ENCODE results near the gene SLC43A3. TPM values are rescaled to one million over a fixed set of nuclear protein-coding genes. Genes with fewer than 3 reads are reported as not detected.

The SLC43A3 gene
- 53.5 TPM for total RNA-seq

GRCh38 chr11:57426929-57427726 is at the start of gene SLC43A3:
SLC43A3 (minus strand) TSS chr11:57427121; CDS start chr11:57426172, 949 bp downstream.
- H3K9me3 ChIP-seq = no peaks in the 10 kb centered on the region
- peak in 1 of 2 donors; percentile 94 for DNase-seq (ENCODE audit: extremely low spot score in 2 of 2)
- intact Hi-C loops (cut with DNase I) = no loop called here
- peak within 1 kb of the TSS; percentile 99 for H3K27ac ChIP-seq
- H3K27me3 ChIP-seq = no peaks in the 10 kb centered on the region
- TF ChIP-seq POLR2A (IDR thresholded peaks at IDR 0.05) = no peak
- TF ChIP-seq POLR2AphosphoS5 (IDR thresholded peaks at IDR 0.05; ENCODE audit: insufficient read depth in 1 of 2, low read depth in 1 of 2) = peak; percentile 66 to 85
- TF ChIP-seq CTCF (IDR thresholded peaks at IDR 0.05) = peak in 1 of 3 experiments; percentile 18
- H3K4me3 ChIP-seq = peak within 1 kb of the TSS; percentile 57 to 70
- H3K36me3 ChIP-seq = no peaks in the 10 kb centered on the region
- H3K4me1 ChIP-seq = peaks cover 55% of the 10 kb centered on the region

GRCh38 chr11:57476047-57476756 is 49.3 kb upstream of the SLC43A3 start:
- no peaks in the 10 kb centered on the region for H3K36me3 ChIP-seq
- H3K4me3 ChIP-seq = peak overlapping the region; percentile 48 to 54
- peak overlapping the region; percentile 40 for H3K27ac ChIP-seq
- TF ChIP-seq CTCF (IDR thresholded peaks at IDR 0.05) (no peak), POLR2AphosphoS5 (IDR thresholded peaks at IDR 0.05; ENCODE audit: insufficient read depth in 1 of 2, low read depth in 1 of 2) (no peak), POLR2A (IDR thresholded peaks at IDR 0.05) (no peak)
- peaks cover 22% of the 10 kb centered on the region for H3K4me1 ChIP-seq
- no peaks in the 10 kb centered on the region for H3K27me3 ChIP-seq
- no peaks in the 10 kb centered on the region for H3K9me3 ChIP-seq
- intact Hi-C loops (cut with DNase I) = no loop called here
- DNase-seq (ENCODE audit: extremely low spot score in 2 of 2) = no peak

- intact Hi-C loops (cut with DNase I) = no loop called here
- H3K9me3 ChIP-seq = no peaks in the 10 kb centered on the region
- no peaks in the 10 kb centered on the region for H3K27me3 ChIP-seq
- TF ChIP-seq CTCF (IDR thresholded peaks at IDR 0.05) (no peak), POLR2AphosphoS5 (IDR thresholded peaks at IDR 0.05; ENCODE audit: insufficient read depth in 1 of 2, low read depth in 1 of 2) (no peak), POLR2A (IDR thresholded peaks at IDR 0.05) (no peak)
- H3K4me3 ChIP-seq = peak overlapping the region in 1 of 2 donors; percentile 54
- peaks cover 22% of the 10 kb centered on the region for H3K4me1 ChIP-seq
- no peak overlapping the region for H3K27ac ChIP-seq
- no peak for DNase-seq (ENCODE audit: extremely low spot score in 2 of 2)
- no peaks in the 10 kb centered on the region for H3K36me3 ChIP-seq
Measured at GRCh38 chr11:57475671-57476046, 48.7 kb upstream of the SLC43A3 start.

GRCh38 chr11:57475191-57475590 is 48.3 kb upstream of the SLC43A3 start:
- H3K4me3 ChIP-seq = no peak overlapping the region
- H3K27ac ChIP-seq = no peak overlapping the region
- no peak for DNase-seq (ENCODE audit: extremely low spot score in 2 of 2)
- peaks cover 22% of the 10 kb centered on the region for H3K4me1 ChIP-seq
- intact Hi-C loops (cut with DNase I) = no loop called here
- no peaks in the 10 kb centered on the region for H3K9me3 ChIP-seq
- no peaks in the 10 kb centered on the region for H3K27me3 ChIP-seq
- no peaks in the 10 kb centered on the region for H3K36me3 ChIP-seq
- TF ChIP-seq CTCF (IDR thresholded peaks at IDR 0.05) (no peak), POLR2AphosphoS5 (IDR thresholded peaks at IDR 0.05; ENCODE audit: insufficient read depth in 1 of 2, low read depth in 1 of 2) (no peak), POLR2A (IDR thresholded peaks at IDR 0.05) (no peak)

GRCh38 chr11:57474803-57475115 is 47.8 kb upstream of the SLC43A3 start:
- Histone ChIP-seq H3K4me3 (no peak overlapping the region), H3K27me3 (no peaks in the 10 kb centered on the region), H3K9me3 (no peaks in the 10 kb centered on the region), H3K27ac (no peak overlapping the region), H3K4me1 (peaks cover 22% of the 10 kb centered on the region), H3K36me3 (no peaks in the 10 kb centered on the region)
- TF ChIP-seq POLR2A (IDR thresholded peaks at IDR 0.05) (no peak), POLR2AphosphoS5 (IDR thresholded peaks at IDR 0.05; ENCODE audit: insufficient read depth in 1 of 2, low read depth in 1 of 2) (no peak), CTCF (IDR thresholded peaks at IDR 0.05) (no peak)
- no peak for DNase-seq (ENCODE audit: extremely low spot score in 2 of 2)
- intact Hi-C loops (cut with DNase I) = no loop called here

Data from vagina (tissue), 2 donors.